ENCODE results near the gene ABTB2. TPM values are rescaled to one million over a fixed set of nuclear protein-coding genes. Genes with fewer than 3 reads are reported as not detected.

ABTB2 gene
- total RNA-seq, 1 experiment from 2014 or later: 3.1 TPM

- Mint-ChIP-seq H3K4me3 (ENCODE audit: unreplicated experiment) (no peak overlapping the region), H3K4me1 (ENCODE audit: insufficient read depth, unreplicated experiment) (peaks cover 8% of the 10 kb centered on the region), H3K27ac (ENCODE audit: low read depth, unreplicated experiment) (no peak overlapping the region), H3K36me3 (ENCODE audit: insufficient read depth, unreplicated experiment) (no peaks in the 10 kb centered on the region), H3K9me3 (ENCODE audit: unreplicated experiment) (no peaks in the 10 kb centered on the region), H3K27me3 (ENCODE audit: insufficient read depth, unreplicated experiment) (no peaks in the 10 kb centered on the region)
- POLR2A ChIA-PET: no interaction called here
- no peak for TF ChIP-seq CTCF (IDR thresholded peaks at IDR 0.05; ENCODE audit: unreplicated experiment)
- no peak for DNase-seq (ENCODE audit: unreplicated experiment)
- CTCF ChIA-PET: no interaction called here
- intact Hi-C loops (cut with micrococcal nuclease): no loop called here
- no TSS peak for BruUV-seq (replicated peaks)
Measured at GRCh38 chr11:34303028-34303570, 54.7 kb downstream of the ABTB2 start.

GRCh38 chr11:34302046-34302921, 55.5 kb downstream of the ABTB2 start:
- intact Hi-C loops (cut with micrococcal nuclease): no loop called here
- ChIA-PET POLR2A (no interaction called here), CTCF (interaction anchor here (0.5 kb wide), 1 partner anchor 9 kb away, joined by 3 read pairs; no protein-coding TSS in a partner anchor)
- no peaks in the 10 kb centered on the region for H3K9me3 Mint-ChIP-seq (ENCODE audit: unreplicated experiment)
- H3K27ac Mint-ChIP-seq (ENCODE audit: low read depth, unreplicated experiment): no peak overlapping the region
- H3K4me1 Mint-ChIP-seq (ENCODE audit: insufficient read depth, unreplicated experiment): peaks cover 8% of the 10 kb centered on the region
- TF ChIP-seq CTCF (IDR thresholded peaks at IDR 0.05; ENCODE audit: unreplicated experiment): no peak
- DNase-seq (ENCODE audit: unreplicated experiment): peak; percentile 62
- H3K36me3 Mint-ChIP-seq (ENCODE audit: insufficient read depth, unreplicated experiment): no peaks in the 10 kb centered on the region
- no peaks in the 10 kb centered on the region for H3K27me3 Mint-ChIP-seq (ENCODE audit: insufficient read depth, unreplicated experiment)
- no TSS peak for BruUV-seq (replicated peaks)
- no peak overlapping the region for H3K4me3 Mint-ChIP-seq (ENCODE audit: unreplicated experiment)

GRCh38 chr11:34300926-34301295, 56.9 kb downstream of the ABTB2 start:
- Mint-ChIP-seq H3K27me3 (ENCODE audit: insufficient read depth, unreplicated experiment) (no peaks in the 10 kb centered on the region), H3K4me3 (ENCODE audit: unreplicated experiment) (no peak overlapping the region), H3K36me3 (ENCODE audit: insufficient read depth, unreplicated experiment) (no peaks in the 10 kb centered on the region), H3K9me3 (ENCODE audit: unreplicated experiment) (no peaks in the 10 kb centered on the region), H3K27ac (ENCODE audit: low read depth, unreplicated experiment) (no peak overlapping the region), H3K4me1 (ENCODE audit: insufficient read depth, unreplicated experiment) (peaks cover 8% of the 10 kb centered on the region)
- BruUV-seq (replicated peaks): no TSS peak
- no peak for DNase-seq (ENCODE audit: unreplicated experiment)
- ChIA-PET CTCF (no interaction called here), POLR2A (no interaction called here)
- intact Hi-C loops (cut with micrococcal nuclease): no loop called here
- no peak for TF ChIP-seq CTCF (IDR thresholded peaks at IDR 0.05; ENCODE audit: unreplicated experiment)

- no peaks in the 10 kb centered on the region for H3K36me3 Mint-ChIP-seq (ENCODE audit: insufficient read depth, unreplicated experiment)
- TF ChIP-seq CTCF (IDR thresholded peaks at IDR 0.05; ENCODE audit: unreplicated experiment): no peak
- no peak for DNase-seq (ENCODE audit: unreplicated experiment)
- POLR2A ChIA-PET: no interaction called here
- CTCF ChIA-PET: interaction anchor here (0.6 to 1.2 kb wide), 3 partner anchors 17 to 1347 kb away, joined by 3 to 5 read pairs (median 4); no protein-coding TSS in a partner anchor
- no TSS peak for BruUV-seq (replicated peaks)
- no peak overlapping the region for H3K4me3 Mint-ChIP-seq (ENCODE audit: unreplicated experiment)
- no peaks in the 10 kb centered on the region for H3K27me3 Mint-ChIP-seq (ENCODE audit: insufficient read depth, unreplicated experiment)
- peaks cover 8% of the 10 kb centered on the region for H3K4me1 Mint-ChIP-seq (ENCODE audit: insufficient read depth, unreplicated experiment)
- intact Hi-C loops (cut with micrococcal nuclease): no loop called here
- no peak overlapping the region for H3K27ac Mint-ChIP-seq (ENCODE audit: low read depth, unreplicated experiment)
- no peaks in the 10 kb centered on the region for H3K9me3 Mint-ChIP-seq (ENCODE audit: unreplicated experiment)
Measured at GRCh38 chr11:34300026-34300925, 57.5 kb downstream of the ABTB2 start.

All from MCF 10A (cell line).